ENCODE data around the gene CDC25A. TPM values are rescaled to one million over a fixed set of nuclear protein-coding genes. Genes with fewer than 3 reads are reported as not detected.

Gene CDC25A
- total and polyA plus RNA-seq, 2 of the 13 experiments (the other 11 are each of a cell fraction or from before 2014, with no cell fraction given) = 7.9 to 45.4 TPM

GRCh38 chr3:48118322-48118721, 69.9 kb downstream of the CDC25A start:
- in situ Hi-C loops (cut with HindIII; ENCODE audit: extremely low pct_ligation_motif_present, low pct_unique_long_range_greater_than_20kb) (no loop called here), intact Hi-C loops (cut with micrococcal nuclease; ENCODE audit: unreplicated experiment) (no loop called here)
- Histone ChIP-seq H3K27ac (ENCODE audit: extremely low read length, insufficient read depth, low read length) (no peak overlapping the region), H3K9me3 (ENCODE audit: low read length) (no peaks in the 10 kb centered on the region), H3K79me2 (ENCODE audit: insufficient read depth, low read length) (no peaks in the 10 kb centered on the region), H3K36me3 (replicated peaks in 1 of 2; ENCODE audit: control insufficient read depth in 1 of 2, insufficient read depth in 2 of 2, low read length in 2 of 2) (no peaks in the 10 kb centered on the region), H3K27me3 (ENCODE audit: control insufficient read depth in 1 of 2, insufficient read depth in 2 of 2, low read length in 2 of 2) (no peaks in the 10 kb centered on the region; a peak in 1 of 5 replicates), H2AFZ (ENCODE audit: low read length) (no peak overlapping the region), H3K4me3 (replicated peaks in 1 of 3; ENCODE audit: insufficient read depth in 1 of 3, low read depth in 2 of 3, low read length in 3 of 3) (no peak overlapping the region), H4K20me1 (ENCODE audit: insufficient read depth, low read length) (no peaks in the 10 kb centered on the region), H3K9ac (ENCODE audit: insufficient read depth, low read depth, low read length) (no peak overlapping the region), H3K4me1 (ENCODE audit: insufficient read depth, low read length) (peaks cover 26% of the 10 kb centered on the region), H3K4me2 (ENCODE audit: low read depth, low read length) (0 out of 2 replicates have a peak overlapping the region, but pooled peaks have one; percentile 23)
- TF ChIP-seq RBAK (CRISPR knock-in tag; IDR thresholded peaks at IDR 0.05) = no peak
- no peak for TF ChIP-seq SMAD3 (CRISPR knock-in tag; IDR thresholded peaks at IDR 0.05)
- no peak for TF ChIP-seq TBP (CRISPR knock-in tag; IDR thresholded peaks at IDR 0.05)
- TF ChIP-seq TBX2 (CRISPR knock-in tag; IDR thresholded peaks at IDR 0.05; ENCODE audit: borderline replicate concordance) = no peak
- no peak for TF ChIP-seq GATAD1 (CRISPR knock-in tag; IDR thresholded peaks at IDR 0.05)
- no peak for TF ChIP-seq ZFAT (CRISPR knock-in tag; conservative IDR thresholded peaks at IDR 0.05)
- TF ChIP-seq MATR3 (CRISPR knock-in tag; IDR thresholded peaks at IDR 0.05) = no peak
- no peak for TF ChIP-seq ZNF839 (CRISPR knock-in tag; IDR thresholded peaks at IDR 0.05; ENCODE audit: borderline replicate concordance)
- TF ChIP-seq TP53 (CRISPR knock-in tag; conservative IDR thresholded peaks at IDR 0.05) = no peak
- TF ChIP-seq ATF4 (CRISPR knock-in tag; IDR thresholded peaks at IDR 0.05) = no peak
- TF ChIP-seq MLX (CRISPR knock-in tag; IDR thresholded peaks at IDR 0.05) = no peak
- TF ChIP-seq KDM1A (CRISPR knock-in tag; IDR thresholded peaks at IDR 0.05) = no peak
- TF ChIP-seq ZNF558 (CRISPR knock-in tag; IDR thresholded peaks at IDR 0.05; ENCODE audit: borderline replicate concordance) = no peak
- TF ChIP-seq TBL1XR1 (IDR thresholded peaks at IDR 0.05; ENCODE audit: borderline replicate concordance, low read length, partially characterized antibody) = no peak
- no peak for TF ChIP-seq ZNF263 (CRISPR knock-in tag; IDR thresholded peaks at IDR 0.05)
- TF ChIP-seq HDAC2 (CRISPR knock-in tag; IDR thresholded peaks at IDR 0.05) = no peak
- TF ChIP-seq ZC3H4 (CRISPR knock-in tag; IDR thresholded peaks at IDR 0.05; ENCODE audit: borderline replicate concordance) = no peak
- TF ChIP-seq STAG1 (CRISPR knock-in tag; IDR thresholded peaks at IDR 0.05) = no peak
- ATAC-seq (peak; percentile 33; the same call in 1 of the 3 replicates), FAIRE-seq (no peak), DNase-seq (ENCODE audit: low spot score) (no peak)
- POLR2A ChIA-PET = no interaction called here
- BruUV-seq (replicated peaks) = no TSS peak
- CTCF ChIA-PET (ENCODE audit: low intra/inter-chr PET ratio, low total read pairs) = no interaction called here
- WGBS (ENCODE audit: low lambda C conversion rate) = 29% methylated on average over 7 of the region's 7 CpGs
